Islet of Langerhans (tissue), 1 donor: Measurements from ENCODE around the gene SYT7.
"Not testable (repeated sequence)": the region's sequence is repeated elsewhere in the genome, so short reads cannot be mapped to it uniquely, and the experiment has no call there.

Experiments used
- FAIRE-seq: peaks from one replicate; lab custom pipeline; 2011; peaks lifted over from hg19 to GRCh38; lab: Jason Lieb, UNC

The SYT7 gene

DNA sequence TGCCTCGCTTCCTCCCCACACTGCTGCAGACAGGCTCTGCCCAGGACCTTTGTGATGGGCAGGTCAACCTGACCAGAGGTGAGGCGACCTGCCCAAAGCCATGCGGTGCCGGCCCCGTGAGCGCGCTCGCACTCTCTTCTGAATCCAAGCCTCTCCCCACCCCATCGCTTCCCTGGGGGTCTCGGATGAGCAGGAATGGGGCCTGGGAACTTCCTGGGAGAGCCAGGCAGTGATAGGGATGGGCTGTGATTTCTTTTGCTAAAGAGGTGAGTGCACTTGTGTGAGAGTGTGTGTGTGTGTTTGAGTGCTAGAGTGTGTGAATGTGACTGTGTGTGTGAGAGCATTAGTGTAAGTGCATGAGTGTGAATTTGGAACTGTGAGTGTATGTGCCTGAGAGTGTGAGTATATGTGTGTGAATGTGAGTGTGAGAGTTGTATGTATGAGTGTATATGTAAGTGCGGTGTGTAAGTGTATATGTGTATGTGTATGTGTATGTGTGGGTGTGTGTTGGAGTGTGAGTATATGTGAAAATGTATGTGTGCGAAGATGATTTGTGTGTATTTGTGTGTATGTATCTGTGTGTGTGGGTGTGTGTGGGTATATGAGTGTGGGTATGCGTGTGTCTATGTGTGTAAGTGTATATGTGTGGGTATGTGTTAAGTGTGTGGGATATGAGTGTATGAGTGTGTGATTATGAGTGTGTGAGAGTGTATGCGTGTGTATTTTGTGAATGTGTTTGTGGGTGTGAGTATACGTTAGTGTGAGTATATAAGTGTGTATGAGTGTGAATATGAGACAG lies 84.1 kb downstream of the SYT7 start:
- FAIRE-seq: no peak

DNA sequence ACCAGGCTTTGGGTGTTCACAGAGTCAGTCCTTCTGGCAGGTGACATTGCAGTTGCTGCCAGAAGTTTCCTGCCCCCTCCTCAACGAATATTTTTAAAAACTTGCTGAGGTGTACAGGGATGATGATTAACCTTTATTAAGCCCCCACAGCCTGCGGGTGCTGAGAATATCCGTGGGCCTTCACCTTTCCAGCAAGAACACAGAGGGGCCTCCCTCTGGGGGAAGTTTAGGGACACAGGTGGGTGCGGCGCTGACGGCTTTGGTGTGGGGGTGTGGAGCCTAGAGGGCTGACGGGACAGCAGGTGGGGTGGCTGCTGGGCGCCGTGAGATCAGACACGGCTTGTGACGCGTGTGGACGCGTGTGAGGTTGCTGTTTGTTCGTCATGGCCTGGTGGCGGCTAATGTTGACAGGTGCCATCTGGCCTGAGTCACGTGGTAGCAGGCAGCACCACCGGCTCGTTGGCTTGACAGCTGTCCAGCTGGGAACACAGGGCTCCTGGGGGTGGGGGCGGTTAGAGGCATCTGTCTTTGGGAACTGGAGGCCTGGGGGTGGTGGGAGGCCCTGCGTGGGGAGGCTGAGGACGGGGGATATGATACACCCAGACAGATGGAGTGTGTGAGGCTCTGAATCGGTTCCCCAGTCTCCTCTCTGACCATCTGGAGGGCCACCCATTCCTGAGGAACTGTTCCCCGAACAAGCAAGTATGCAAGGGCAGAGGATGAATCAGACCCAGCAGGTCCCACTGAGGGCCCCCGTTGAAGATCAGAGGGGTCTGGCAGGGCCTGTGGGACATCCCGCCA lies 84.9 kb downstream of the SYT7 start:
- no peak for FAIRE-seq

DNA sequence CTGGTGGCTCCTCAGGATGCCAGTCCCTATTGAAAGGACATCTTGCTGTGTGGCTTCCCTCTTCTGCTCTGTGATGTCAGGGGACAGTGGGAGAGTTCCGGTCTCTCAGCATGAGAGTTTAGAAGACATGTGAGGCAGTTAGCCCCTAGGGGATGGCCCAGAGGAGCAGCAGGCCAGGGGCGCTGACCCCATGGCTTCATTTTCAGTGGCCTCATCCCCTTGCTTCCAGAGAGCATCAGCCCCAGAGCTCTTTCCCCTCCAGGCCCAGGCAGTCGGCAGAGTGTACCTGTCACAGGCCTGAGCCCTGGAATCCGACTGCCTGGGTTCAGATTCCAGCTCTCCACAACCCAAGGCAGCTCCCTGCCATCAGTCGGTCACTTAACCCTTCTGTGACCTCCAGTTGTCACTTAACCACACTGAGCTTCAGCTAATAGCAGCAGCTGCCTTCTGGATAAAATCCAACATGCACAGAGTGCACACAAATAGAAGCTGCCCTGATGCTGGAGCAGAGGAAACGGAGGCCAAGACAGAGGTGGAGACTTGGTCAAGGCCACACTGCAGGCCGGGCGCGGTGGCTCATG lies 86.4 kb downstream of the SYT7 start:
- no peak for FAIRE-seq

DNA sequence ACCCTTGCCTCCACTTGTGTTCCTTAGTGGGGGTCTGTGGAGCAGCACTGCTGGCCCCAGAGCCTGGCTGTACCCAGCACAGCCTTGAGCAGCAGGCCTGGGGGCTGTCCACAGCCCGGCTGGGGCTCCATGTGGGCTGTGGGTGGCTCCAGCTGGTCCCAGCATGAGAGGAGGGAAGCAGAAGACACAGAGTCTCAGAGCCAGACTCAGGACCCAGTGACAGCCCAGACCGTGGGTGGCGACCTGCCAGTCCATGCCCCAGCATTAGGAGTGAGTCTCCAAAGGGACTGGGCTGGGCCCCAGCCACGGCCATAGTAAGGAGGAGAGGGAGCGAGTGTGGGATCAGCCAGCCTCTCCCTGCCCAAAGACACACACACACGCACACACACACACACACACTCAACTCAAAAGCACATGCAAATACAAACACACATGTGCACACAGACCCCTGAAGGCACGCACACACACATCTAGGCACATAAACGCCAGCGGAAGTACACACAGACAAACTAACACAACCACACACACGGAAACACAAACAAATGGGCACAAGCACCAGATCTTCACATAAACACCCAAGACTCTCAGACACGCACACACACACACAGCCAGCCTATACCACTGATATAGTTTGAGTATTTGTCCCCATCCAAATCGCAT lies 89.0 kb downstream of the SYT7 start:
- no peak for FAIRE-seq

DNA sequence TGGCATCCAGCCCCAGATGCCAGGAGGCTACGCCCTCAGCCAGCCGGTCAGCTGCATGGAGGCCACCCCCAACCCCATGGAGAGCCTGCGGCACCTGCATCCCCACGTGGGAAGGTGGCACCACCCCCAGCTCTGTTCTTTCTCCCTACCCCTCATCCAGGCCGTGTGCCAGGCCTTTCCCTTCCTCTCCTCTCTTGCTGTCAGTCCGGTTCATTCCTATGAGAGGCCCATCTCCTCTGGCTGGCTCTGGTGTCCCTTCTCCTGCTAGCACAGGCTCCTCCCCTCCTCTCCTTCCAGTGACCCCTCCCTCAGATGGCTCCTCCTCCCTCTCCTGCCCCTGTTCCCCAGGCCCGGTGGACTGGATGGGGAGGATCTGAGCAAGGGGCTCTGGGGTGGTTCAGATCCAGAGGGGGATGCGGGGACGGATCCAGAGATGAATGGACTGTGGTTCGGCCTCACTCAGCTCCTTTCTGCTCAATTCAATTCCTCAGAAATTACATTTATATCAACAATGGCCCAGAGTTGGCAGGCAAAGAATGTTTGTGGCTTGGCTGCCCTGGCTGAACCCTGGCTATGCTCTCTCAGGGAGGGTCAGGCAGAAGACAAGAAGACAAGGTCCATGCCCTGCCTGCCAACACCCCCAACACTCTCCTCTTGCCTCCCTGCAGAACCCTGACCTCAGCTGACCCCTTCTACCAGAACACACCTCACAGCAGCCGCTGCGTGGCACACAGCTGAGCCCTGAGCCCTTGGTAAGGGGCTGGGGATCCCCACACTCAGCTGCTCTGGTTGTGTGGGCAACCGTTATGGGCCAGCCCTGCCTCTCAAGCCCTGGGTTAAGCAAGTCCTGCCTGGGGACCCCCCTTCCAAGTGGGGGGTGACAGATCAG lies 90.8 kb downstream of the SYT7 start:
- FAIRE-seq: no peak

GRCh38 chr11:61488651-61489291 lies 92.1 kb downstream of the SYT7 start:
- FAIRE-seq: no peak

DNA sequence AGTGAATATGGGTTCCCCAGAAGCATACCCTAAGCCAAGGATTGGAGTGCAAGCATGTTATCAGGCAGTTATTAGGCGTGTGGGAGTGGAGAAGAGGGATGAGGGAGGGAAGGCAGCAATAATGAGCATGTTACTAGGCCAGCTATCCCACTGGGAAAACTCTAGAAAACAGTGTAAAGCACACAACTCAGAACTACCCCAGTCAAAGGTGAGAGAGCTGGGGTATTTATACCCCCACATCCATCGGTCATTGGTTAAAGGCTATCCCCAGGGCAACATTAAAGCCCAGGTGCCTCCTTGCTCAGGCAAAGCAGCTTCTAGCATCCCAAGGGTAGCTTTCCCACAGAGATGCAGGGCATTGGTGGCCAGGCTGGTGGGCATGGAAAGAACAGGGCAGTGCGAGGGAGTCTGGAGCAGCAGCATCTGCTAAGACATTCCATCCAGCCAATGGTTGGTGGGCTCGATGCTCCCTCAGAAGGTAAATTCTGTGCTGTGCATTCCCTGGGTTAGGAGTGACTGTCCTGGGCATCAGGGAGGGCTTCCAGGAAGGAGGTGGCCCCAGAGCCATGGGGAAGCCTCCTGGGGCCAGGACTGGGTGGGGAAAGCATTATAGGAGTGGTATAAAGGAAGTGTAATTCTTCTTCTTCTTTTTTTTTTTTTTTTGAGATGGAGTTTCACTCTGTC lies 93.4 kb downstream of the SYT7 start:
- no peak for FAIRE-seq

- FAIRE-seq: no peak
Observed at GRCh38 chr11:61486779-61487178, 94.1 kb downstream of the SYT7 start.

DNA sequence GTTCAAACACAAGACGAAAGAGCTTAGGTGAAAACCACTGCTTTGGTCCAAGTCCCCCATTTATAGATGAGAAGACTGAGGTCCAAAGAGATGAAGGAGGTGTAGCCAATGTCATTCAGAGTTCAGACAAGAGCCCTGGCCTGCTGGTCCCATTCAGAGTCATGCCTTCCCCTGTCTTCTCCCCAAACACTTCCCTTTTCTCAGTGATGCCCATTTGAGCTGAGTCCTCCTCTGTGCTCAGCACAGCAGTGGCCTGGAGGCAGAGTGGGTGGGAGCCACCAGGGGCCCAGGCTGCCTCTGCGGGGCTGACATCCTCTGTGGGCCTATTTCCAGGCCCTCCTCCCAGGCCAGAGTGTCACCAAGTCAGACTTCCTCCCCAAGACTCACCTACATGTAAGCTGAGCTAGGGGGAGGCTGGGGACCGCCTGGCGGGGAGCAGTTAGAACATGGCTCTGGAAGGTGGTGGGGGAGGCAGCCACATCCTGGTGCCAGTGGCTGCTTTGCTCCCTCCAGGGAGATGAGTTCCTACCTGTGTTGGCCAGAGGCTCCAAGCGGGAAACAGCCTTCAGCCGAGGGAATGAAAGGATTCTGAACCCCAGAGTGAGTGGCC lies 94.8 kb downstream of the SYT7 start:
- FAIRE-seq: no peak

- FAIRE-seq: no peak
Observed at GRCh38 chr11:61485080-61485479, 95.8 kb downstream of the SYT7 start.

DNA sequence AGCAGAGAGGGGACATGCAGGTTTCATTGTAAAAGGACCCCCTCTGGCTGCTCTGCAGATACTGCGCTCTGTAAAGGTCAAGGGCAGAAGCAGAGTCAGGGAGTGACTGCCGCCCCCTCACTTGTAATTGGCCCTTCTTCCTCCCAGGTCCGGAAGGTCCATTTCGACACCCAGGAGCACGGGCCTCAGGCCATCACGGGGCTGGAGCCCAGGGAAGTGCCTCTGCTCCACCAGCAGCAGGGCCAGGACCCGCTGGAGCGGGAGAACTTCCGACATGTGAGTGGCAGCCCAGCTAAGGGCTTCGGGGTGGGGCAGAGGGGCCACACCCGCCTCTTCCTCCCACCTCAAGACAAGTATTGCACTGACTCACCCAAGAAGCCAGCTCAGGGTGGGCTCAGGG lies 96.3 kb downstream of the SYT7 start:
- FAIRE-seq: no peak

- FAIRE-seq: no peak
Observed at GRCh38 chr11:61482513-61482912, 98.4 kb downstream of the SYT7 start.

DNA sequence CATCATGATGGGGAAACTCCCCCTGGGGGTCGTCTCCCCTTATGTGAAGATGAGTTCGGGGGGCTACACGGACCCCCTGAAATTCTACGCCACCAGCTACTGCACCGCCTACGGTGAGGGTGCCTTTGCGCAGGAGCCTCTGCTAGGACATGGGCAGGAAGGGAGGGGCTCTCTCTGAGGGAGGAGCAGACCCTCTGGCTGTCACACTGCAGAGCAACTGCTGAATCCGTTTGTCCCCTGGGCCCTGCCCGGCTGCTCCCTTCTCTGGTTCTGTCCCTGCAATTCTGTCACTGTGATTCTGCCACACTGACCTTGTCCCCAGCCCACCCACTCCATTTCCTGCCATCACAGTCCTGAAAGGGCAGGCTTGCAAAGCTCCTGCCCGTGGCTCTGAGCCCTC lies 99.1 kb downstream of the SYT7 start:
- FAIRE-seq: no peak

DNA sequence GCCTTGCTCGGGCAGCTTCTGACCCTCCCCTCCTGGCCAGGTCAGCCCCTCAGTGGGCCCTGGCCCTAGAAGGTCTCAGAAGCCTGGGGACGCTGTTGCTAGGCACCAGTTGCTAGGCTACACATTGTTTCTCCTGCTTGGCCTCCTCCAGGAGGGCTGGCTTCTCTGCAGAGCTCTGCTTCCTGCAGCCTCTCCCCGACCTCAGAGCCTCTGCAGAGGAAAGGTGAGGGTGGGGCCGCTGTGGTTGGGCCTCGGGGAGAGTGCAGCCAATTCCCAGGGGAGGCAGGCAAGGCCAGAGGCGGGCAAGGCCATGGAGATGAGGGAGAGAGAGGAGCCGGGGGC lies 99.9 kb downstream of the SYT7 start:
- FAIRE-seq: no peak

GRCh38 chr11:61480261-61480993 lies 100.4 kb downstream of the SYT7 start:
- no peak for FAIRE-seq

- FAIRE-seq: not testable (repeated sequence)
Observed at GRCh38 chr11:61479360-61480058, 101.4 kb downstream of the SYT7 start.

- no peak for FAIRE-seq
Observed at GRCh38 chr11:61477727-61478148, 103.1 kb downstream of the SYT7 start.

GRCh38 chr11:61477126-61477525 lies 103.8 kb downstream of the SYT7 start:
- no peak for FAIRE-seq

DNA sequence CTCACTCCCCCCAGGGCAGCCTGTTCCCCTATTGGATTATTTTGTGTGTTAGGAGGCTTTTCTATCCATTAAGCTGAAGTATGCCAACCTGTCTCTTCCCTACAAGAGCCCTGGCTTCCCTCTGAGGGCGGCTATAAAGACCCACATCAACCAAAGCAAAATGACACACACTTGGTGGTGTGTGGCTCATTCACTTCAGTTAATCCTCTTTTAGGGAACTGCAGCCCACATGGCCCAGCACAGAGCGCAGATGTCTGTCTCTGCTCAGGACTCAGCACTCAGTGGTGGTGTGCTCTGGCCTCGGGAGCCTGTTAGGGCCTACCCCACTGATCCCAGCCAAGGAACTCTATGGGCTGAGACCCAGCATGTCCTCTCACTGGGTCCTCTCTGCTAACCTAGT lies 104.5 kb downstream of the SYT7 start:
- no peak for FAIRE-seq
